WI38 (cell line): ENCODE results near the gene ZNFX1.

Experiments
- H3K4me3 ChIP-seq: 2 replicates; pipeline ENCODE4 v1.5.1; 2011; ENCODE audit warnings: low read depth, mild to moderate bottlenecking, control low read depth, low read length
- TF ChIP-seq, protein P1 (sequence below): IDR thresholded peaks from 2 replicates; pipeline ENCODE4 v1.5.1; 2012; ENCODE audit warnings: low read depth, mild to moderate bottlenecking, control low read depth, low read length

Gene ZNFX1

DNA sequence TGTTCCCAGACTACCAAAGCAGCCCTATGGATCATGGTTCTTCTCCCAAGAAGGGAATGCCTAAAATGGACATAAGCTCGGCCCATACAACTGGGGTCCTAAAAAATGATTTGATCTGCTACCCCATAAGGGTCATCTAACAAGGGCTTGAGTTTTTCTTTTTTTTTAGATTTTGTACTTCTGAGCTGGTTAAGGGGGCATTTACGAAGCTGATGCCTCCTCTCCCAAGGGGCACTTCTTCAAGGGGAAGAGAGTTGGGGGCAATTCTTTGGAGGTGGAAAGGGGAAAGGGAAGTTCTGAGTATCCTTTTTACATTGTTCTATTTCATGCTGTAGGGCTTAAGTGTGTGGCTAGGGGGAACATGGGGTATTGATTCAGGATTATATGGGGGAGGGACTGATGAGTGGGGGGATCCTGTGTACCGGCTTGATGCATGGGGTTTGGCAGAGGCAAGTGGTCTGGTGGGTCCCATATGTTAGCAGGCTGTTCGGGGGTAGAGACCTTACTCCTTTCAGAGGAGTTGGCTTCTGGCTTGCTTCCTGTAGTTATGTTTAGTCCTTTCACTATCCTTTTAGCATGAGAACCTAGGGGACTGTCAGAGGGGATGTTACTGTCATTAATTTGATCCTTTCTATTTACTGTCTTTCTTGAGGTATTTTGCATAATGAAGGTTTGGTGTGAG, 8.1 kb upstream of the ZNFX1 start:
- TF ChIP-seq, protein P1, sequence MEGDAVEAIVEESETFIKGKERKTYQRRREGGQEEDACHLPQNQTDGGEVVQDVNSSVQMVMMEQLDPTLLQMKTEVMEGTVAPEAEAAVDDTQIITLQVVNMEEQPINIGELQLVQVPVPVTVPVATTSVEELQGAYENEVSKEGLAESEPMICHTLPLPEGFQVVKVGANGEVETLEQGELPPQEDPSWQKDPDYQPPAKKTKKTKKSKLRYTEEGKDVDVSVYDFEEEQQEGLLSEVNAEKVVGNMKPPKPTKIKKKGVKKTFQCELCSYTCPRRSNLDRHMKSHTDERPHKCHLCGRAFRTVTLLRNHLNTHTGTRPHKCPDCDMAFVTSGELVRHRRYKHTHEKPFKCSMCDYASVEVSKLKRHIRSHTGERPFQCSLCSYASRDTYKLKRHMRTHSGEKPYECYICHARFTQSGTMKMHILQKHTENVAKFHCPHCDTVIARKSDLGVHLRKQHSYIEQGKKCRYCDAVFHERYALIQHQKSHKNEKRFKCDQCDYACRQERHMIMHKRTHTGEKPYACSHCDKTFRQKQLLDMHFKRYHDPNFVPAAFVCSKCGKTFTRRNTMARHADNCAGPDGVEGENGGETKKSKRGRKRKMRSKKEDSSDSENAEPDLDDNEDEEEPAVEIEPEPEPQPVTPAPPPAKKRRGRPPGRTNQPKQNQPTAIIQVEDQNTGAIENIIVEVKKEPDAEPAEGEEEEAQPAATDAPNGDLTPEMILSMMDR, result no peak
- no peak overlapping the region for H3K4me3 ChIP-seq

DNA sequence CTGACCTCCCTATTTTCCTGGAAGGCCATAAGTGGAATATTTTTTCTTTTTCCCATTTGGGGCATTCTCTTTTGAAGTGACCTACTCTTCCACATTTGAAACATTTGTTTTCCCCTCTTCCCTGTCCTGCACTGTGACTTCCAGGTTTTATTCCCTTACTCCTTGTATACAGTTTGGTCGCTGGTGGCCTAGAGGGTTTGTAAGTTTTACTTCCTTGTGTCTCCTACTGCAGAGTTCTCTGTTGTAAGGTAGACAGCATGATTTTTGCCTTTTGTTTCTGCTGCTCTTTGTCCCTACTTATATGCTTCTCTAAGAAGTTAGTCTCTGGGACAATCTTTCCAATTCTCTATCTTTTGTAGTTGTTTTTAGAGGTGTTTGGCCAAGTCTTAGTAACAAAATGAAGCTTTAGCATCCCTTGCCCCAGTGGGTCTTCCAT, 7.4 kb upstream of the ZNFX1 start:
- TF ChIP-seq, protein P1, result no peak
- no peak overlapping the region for H3K4me3 ChIP-seq

DNA sequence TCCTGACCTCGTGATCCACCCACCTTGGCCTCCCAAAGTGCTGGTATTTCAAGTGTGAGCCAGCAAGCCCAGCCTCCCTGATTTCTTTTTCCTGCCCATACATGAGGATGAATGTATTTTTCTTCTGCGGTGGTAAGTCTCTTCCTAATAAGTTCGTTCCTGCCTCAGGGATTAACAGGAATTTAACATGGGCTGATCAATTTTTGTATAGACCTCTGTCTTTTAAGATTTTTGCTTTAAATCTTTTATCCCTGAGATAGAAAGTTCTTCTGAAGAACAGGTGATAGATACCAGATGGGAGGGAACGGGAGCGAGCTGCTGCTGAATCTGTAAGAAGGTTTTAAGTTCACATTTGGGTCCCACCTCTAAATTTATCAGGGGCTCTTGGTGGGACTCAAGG, 7.0 kb upstream of the ZNFX1 start:
- no peak overlapping the region for H3K4me3 ChIP-seq
- TF ChIP-seq, protein P1, result no peak

DNA sequence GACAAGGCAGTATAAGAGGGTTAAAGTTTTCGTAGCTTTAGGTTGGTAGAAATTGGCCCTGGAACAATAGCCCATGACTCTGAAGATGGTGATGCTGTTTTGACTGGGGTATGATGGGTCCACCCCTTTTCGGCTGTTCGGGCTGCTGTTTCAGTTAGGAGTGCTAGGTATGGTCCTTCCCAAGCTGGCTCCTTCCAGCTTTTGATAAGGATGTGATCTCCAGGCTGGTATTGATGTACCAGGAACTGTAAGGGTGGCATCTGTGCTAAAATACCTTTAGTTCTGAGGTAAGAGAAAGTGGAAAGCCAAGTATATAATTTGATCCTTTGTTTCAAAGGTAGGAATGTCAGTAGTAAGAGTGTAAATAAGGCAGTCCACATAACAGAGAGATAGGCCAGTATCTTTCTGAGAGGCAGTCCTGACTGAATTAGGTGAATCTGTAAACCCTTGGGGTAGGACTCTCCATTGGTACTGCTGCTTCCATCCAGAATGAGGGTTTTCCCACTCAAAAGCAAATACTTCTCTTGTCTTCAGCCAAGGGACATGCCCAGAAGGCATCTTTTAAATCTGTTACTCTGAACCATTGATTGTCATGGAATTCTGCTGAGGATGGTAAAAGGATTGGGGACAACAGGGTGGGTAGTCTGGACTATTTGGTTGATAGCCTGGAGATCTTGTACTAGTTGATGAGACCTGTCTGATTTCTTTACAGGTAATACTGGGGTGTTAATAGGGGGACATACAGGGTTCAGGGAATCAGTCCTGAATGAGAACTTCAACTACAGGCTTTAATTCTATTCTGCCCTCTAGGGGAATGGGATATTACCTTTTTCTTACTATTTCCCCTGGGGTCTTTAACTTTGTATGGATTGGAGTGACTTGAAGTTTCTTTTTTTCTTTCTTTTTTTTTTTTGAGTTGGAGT, 6.1 kb upstream of the ZNFX1 start:
- TF ChIP-seq, protein P1, result no peak

DNA sequence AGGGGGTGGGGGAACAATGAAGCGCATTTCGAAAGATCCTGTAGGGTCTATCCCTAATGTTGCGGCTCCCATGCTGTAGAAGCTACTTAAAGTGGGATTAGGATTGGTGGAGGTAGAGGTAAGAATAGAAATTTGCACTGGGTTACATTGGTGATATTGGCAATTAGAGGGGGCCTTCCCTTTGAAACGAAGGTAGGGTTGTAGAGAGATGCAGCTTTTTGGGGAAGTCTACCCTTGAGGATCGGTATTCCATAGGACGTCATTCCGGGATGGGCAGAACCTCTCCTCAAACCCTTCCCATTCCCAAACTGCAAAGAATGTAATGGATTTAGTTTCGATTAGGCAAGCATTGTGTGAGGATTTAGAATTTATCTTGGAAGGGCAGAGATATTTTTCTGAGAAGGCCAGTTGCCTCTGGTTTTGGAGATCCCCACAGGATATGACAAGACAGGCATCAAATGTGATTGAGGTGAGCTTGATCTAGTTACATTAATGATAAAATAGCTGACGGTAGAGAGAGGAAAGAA, 5.4 kb upstream of the ZNFX1 start:
- H3K4me3 ChIP-seq, result no peak overlapping the region

More for the DNA sequence above, 6.1 kb upstream of the ZNFX1 start:
- H3K4me3 ChIP-seq, result peak overlapping the region; percentile 5; the same call in 1 of the 2 replicates

DNA sequence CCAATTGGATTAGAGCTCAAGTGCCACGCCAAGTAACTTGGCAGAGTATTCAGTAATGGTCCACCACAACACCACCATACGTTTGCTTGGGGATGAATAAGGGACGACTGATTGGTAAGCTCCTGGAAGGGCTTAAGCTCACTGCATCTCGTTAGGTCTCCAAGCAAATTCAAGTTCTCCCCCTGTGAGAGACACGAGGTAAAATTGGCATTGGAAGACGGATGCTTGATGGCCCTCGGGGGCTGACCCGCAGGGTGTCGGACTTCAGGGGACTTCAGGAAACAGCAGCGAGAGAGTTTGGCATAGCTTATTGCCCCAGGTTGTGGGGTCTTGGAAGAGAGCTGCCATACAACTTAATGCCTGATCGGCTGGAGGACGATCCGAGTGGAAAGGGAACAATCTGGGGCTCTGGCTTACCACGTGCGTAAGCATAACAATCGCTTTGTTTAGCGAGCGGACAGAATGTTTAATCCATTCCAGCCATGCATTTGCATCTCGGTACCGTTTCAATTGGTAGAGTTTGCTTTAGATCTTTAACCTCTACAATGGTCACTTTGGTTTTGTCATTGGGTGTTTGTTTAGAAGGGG, 4.8 kb upstream of the ZNFX1 start:
- H3K4me3 ChIP-seq, result no peak overlapping the region
- TF ChIP-seq, protein P1, result no peak

More for the DNA sequence above, 5.4 kb upstream of the ZNFX1 start:
- TF ChIP-seq, protein P1, result no peak
